Stimulated activated CD8-positive, alpha-beta memory T cell treated with anti-CD3 and anti-CD28 coated beads, Interleukin-2, amount 100 ng/mL, for 1 hour (primary cell): ENCODE measurements around the gene SLC6A11.

Experiments
- DNase-seq, 2 donors: peaks; one replicate each; pipeline ENCODE4 v3.0.0-alpha.2; 2020; ENCODE audit warnings: low read depth in 2 of 2

The SLC6A11 gene

GRCh38 chr3:10816019-10816862, at the start of gene SLC6A11:
Gene SLC6A11 (plus strand): TSS chr3:10816228. CDS start chr3:10816266, 38 bp downstream.
- DNase-seq: no peak

- DNase-seq: no peak
Measured at GRCh38 chr3:10768708-10769394, 47.2 kb upstream of the SLC6A11 start.

- DNase-seq: no peak
Measured at GRCh38 chr3:10770547-10770946, 45.5 kb upstream of the SLC6A11 start.

GRCh38 chr3:10770981-10771380, 45.0 kb upstream of the SLC6A11 start:
- DNase-seq: no peak

- DNase-seq: no peak
Measured at GRCh38 chr3:10771486-10772270, 44.4 kb upstream of the SLC6A11 start.

GRCh38 chr3:10772271-10773161, 43.5 kb upstream of the SLC6A11 start:
- no peak for DNase-seq

- no peak for DNase-seq
Measured at GRCh38 chr3:10774129-10774670, 41.8 kb upstream of the SLC6A11 start.

- DNase-seq: no peak
Measured at GRCh38 chr3:10774825-10775224, 41.2 kb upstream of the SLC6A11 start.

- DNase-seq: no peak
Measured at GRCh38 chr3:10775259-10775658, 40.8 kb upstream of the SLC6A11 start.

- DNase-seq: no peak
Measured at GRCh38 chr3:10775828-10776227, 40.2 kb upstream of the SLC6A11 start.

- DNase-seq: no peak
Measured at GRCh38 chr3:10777627-10778026, 38.4 kb upstream of the SLC6A11 start.

- no peak for DNase-seq
Measured at GRCh38 chr3:10778492-10779292, 37.3 kb upstream of the SLC6A11 start.

- no peak for DNase-seq
Measured at GRCh38 chr3:10779293-10779805, 36.7 kb upstream of the SLC6A11 start.

- DNase-seq: no peak
Measured at GRCh38 chr3:10780243-10780642, 35.8 kb upstream of the SLC6A11 start.

GRCh38 chr3:10780922-10781321, 35.1 kb upstream of the SLC6A11 start:
- DNase-seq: no peak

- no peak for DNase-seq
Measured at GRCh38 chr3:10781981-10782380, 34.0 kb upstream of the SLC6A11 start.

- DNase-seq: no peak
Measured at GRCh38 chr3:10783360-10784351, 32.4 kb upstream of the SLC6A11 start.

GRCh38 chr3:10786640-10787039, 29.4 kb upstream of the SLC6A11 start:
- DNase-seq: no peak

GRCh38 chr3:10788451-10788850, 27.6 kb upstream of the SLC6A11 start:
- DNase-seq: no peak
